Stimulated activated CD8-positive, alpha-beta memory T cell treated with anti-CD3 and anti-CD28 coated beads, Interleukin-12 subunit alpha, Interleukin-12 subunit beta, amount 100 ng/mL, for 4 hours (primary cell): ENCODE results near the gene SIX2.

Experiments
- DNase-seq: peaks from one replicate; pipeline ENCODE4 v3.0.0-alpha.2; 2020; ENCODE audit warnings: low read depth

Gene SIX2

DNA sequence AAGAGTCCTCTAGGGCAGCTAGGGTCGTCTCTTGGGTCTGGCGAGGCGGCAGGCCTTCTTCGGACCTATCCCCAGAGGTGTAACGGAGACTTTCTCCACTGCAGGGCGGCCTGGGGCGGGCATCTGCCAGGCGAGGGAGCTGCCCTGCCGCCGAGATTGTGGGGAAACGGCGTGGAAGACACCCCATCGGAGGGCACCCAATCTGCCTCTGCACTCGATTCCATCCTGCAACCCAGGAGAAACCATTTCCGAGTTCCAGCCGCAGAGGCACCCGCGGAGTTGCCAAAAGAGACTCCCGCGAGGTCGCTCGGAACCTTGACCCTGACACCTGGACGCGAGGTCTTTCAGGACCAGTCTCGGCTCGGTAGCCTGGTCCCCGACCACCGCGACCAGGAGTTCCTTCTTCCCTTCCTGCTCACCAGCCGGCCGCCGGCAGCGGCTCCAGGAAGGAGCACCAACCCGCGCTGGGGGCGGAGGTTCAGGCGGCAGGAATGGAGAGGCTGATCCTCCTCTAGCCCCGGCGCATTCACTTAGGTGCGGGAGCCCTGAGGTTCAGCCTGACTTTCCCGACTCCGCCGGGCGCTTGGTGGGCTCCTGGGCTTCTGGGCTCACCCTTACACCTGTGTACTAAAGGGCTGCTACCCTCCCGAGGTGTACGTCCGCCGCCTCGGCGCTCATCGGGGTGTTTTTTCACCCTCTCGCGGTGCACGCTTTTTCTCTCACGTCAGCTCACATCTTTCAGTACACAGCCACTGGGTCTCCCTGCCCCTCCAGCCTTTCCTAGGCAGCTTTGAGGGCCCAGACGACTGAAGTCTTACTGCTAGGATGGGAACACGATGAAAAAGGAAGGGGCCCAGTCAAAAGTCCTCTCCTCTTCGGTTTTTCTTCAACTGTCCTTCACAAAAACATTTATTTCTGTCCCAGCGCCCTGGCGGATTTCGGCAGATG lies 8.1 kb downstream of the SIX2 start:
- DNase-seq: no peak

GRCh38 chr2:45000341-45000901 lies 8.8 kb downstream of the SIX2 start:
- no peak for DNase-seq

GRCh38 chr2:44999540-44999939 lies 9.7 kb downstream of the SIX2 start:
- no peak for DNase-seq

DNA sequence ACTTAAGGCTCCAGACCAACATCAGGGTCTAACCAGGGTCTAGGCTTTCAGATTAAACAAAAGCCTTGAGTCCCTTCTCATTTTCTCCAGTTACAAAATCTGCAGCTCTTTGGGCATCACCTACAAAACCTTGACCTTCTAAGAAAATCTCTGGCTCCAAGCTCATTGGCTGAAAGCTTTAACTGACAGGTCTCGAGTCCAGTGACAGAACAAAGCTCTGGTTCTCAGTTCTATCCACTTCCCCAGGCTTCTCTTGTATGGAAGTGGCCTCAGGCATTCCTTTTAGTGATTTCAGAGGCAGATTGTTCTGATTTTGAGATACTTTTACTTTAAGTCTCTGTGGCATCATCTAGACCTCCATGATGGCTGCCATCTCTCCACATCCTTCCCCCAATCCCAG lies 11.3 kb downstream of the SIX2 start:
- no peak for DNase-seq

GRCh38 chr2:44996356-44996755 lies 12.9 kb downstream of the SIX2 start:
- DNase-seq: no peak

DNA sequence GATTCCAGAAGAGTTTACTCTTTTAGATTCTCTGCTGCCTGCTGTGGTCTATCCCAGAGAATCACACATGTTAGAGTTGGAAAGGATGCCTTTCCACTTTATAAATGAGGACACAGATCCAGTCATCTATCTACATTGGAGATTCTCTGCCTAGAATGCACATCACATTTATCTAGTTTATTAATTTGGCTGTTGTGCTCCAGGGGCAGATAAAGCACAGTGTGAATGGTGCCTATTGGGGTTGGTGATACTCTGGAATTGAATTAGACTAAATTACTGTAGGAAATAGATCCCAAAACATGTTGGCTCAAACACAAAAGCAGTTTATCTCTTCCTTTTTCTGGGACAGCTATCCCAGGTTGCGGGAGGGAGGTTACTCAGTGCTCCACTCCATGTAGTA lies 14.9 kb downstream of the SIX2 start:
- DNase-seq: no peak

GRCh38 chr2:44989176-44989575 lies 20.1 kb downstream of the SIX2 start:
- DNase-seq: no peak

DNA sequence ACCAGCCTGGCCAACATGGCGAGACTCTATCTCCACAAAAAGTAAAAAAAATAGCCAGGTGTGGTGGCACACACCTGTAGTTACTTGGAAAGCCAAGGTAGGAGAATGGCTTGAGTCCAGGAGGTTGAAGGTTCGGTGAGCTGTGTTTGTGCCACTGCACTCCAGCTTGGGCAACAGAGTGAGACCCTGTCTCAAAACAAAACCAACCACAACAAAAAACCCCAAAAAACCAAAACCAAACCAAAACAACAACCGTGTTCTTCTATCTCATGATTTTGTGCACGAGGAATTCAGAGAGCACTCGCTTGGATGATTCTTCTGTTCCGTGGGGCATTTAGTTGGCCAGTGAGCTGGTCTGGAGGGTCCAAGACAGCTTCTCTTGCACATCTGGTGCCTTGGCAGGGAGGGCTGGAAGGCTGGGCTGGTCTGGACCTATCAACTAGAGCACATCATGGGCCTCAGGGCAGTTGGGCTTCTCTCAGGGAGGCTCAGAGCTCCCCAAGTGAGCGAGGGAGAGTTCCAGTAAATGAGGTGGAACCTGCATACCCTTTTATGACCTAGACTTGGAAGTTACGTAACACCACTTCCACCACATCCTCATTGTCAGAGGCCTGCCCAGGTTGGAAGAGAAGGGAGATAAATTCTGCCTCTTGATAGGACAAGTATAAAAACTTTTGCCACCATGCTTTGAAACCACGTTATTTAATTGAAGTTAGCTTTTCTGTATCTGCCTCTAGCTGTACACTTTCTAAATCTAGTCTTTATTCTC lies 25.2 kb downstream of the SIX2 start:
- no peak for DNase-seq

GRCh38 chr2:44981714-44982108 lies 27.5 kb downstream of the SIX2 start:
- no peak for DNase-seq

- DNase-seq: no peak
Measured at GRCh38 chr2:44980751-44981713, 28.2 kb downstream of the SIX2 start.

DNA sequence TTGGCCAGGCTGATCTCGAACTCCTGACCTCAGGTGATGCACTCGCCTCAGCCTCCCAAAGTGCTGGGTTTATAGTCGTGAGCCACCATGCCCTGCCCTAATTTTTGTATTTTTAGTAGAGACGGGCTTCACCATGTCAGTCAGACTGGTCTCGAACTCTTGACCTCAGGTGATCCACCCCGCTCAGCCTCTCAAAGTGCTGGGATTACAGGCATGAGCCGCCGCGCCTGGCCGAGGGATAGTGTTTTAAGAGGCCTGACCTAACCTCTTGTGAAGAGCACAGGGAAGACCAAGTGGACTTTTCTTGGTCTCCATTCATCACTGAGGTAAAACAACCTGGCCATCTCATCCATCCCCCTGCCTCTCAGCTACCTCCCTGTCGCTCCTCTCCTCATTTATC lies 29.7 kb downstream of the SIX2 start:
- DNase-seq: no peak

- DNase-seq: no peak
Measured at GRCh38 chr2:44975571-44976450, 33.4 kb downstream of the SIX2 start.

DNA sequence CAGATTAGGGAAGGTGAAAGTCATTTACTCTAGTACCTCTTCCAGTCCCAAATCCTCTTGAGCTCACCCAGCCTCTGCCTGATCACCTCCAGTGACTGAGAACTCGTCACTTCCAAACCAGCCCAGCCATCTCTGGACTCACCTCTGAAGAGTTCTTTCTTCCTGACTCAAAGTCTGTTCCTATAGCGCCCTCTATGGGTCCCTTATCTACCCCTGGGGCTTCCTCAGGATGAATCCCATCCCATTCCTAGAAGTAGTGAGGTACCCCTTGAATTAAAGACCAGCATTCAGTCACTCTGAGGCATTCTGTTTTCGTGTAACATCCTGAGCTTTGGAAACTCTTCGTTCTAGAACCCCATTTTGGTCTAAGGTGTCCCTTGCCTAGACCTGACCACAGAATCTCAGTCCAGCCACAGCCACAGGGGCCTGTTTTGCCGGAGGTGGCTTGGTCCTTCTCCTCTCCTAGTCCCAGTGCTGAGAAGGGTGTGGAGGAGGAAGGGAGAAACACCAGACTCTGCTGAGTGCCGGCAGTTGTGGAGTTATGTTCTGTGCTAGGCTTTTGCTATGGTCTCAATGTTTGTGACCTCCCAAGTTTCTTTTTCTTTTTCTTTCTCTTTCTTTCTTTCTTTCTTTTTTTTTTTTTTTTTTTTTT lies 35.1 kb downstream of the SIX2 start:
- DNase-seq: no peak

GRCh38 chr2:44972771-44973535 lies 36.3 kb downstream of the SIX2 start:
- DNase-seq: no peak

GRCh38 chr2:44970846-44971450 lies 38.3 kb downstream of the SIX2 start:
- no peak for DNase-seq

- no peak for DNase-seq
Measured at GRCh38 chr2:44969936-44970335, 39.3 kb downstream of the SIX2 start.

DNA sequence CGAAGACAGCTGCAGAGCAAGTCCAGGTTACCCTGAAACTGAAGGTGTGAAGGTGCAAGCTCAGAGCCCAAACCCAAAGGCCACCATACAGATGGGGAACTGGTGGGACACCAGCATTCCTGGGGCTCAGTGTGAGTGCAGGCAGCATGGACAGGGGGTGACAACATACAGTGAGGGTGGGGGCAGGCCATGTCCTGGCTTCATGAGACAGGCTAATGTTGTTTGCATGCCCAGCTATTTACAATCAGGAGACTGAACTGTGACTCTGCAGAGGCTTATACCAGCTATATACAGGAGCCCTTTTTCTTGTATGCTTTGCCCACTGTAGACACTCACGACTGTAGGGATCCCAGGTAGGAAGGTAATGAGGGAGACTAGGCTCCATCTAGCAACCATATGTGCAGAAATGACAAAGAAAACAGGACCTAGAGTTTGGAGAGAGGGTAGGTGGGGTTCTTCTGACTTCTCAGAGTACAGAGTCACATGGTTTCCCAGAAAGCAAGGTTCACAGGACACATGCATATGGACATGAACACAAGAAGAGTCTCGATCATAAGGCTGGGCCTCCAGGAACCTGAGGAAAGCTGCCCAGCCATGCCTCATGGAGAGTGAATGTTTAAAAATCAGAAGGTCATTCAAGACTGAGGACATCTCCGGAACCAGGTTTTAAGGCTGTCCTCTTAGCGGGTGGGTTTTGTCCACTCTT lies 41.4 kb downstream of the SIX2 start:
- DNase-seq: no peak

DNA sequence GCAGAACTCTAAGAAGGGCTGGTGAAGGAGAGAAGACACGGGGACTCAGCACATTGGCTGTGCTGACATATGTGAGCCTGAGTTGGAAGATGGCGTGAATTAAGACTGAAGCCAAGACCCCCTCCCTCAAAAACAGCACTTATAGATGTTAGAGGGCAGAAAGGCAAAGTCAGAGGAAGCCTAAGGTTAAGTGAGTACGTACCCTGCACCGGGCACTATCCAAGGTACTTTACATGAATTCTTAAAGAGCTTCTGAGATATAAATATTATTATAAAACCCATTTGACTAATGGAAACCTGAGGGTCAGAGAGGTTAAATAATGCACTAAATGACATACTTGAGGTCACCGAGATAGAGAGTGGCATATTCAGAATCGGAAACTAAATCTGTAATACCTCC lies 42.2 kb downstream of the SIX2 start:
- DNase-seq: no peak
